NCI-H128 (cell line): ENCODE results near the gene FARSA.
"Not testable (repeated sequence)": the region's sequence is repeated elsewhere in the genome, so short reads cannot be mapped to it uniquely, and the experiment has no call there.

Experiments used
- DNase-seq: peaks from one replicate; lab custom pipeline; 2025; ENCODE audit not compliant: unreplicated experiment; lab: John Stamatoyannopoulos, UW

FARSA gene

DNA sequence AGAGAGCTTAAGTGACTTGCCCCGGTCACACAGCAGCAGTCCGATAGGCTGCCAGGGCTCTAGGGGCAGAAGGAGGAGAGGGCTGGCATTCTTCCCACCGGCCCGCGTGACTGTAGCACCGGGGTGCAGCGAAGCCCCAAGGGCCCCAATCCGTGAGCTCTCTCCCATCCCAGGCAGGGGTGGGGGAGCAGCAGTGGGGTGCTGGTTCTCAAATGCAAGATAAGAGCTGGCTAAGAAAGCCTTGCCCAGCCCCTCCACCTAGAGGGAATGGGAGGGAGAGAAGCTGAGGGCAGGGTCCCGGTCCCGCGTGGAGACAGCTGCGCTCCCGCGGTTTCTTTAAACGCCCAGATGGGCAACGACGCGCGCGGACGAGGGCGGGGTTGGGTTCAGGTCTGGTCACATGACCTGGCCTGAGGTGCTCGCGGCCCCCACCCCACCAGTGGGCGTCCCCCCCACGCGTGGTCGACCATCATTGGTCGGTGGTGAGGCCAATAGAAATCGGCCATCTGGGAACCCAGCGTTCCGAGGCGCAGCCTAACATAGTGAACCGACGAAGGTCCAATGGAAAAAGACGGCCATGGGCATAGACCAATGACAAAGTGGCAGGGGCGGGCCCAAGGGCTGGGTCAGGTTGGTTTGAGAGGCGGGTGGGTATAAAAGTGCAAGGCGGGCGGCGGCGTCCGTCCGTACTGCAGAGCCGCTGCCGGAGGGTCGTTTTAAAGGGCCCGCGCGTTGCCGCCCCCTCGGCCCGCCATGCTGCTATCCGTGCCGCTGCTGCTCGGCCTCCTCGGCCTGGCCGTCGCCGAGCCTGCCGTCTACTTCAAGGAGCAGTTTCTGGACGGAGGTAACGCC is 4.6 kb upstream of the FARSA start, which contains the start of gene CALR:
Gene CALR (plus strand): TSS at position 683 of the 852 bp plus-strand sequence. CDS start 71 bp downstream, at position 754.
- peak; percentile 98 for DNase-seq

DNA sequence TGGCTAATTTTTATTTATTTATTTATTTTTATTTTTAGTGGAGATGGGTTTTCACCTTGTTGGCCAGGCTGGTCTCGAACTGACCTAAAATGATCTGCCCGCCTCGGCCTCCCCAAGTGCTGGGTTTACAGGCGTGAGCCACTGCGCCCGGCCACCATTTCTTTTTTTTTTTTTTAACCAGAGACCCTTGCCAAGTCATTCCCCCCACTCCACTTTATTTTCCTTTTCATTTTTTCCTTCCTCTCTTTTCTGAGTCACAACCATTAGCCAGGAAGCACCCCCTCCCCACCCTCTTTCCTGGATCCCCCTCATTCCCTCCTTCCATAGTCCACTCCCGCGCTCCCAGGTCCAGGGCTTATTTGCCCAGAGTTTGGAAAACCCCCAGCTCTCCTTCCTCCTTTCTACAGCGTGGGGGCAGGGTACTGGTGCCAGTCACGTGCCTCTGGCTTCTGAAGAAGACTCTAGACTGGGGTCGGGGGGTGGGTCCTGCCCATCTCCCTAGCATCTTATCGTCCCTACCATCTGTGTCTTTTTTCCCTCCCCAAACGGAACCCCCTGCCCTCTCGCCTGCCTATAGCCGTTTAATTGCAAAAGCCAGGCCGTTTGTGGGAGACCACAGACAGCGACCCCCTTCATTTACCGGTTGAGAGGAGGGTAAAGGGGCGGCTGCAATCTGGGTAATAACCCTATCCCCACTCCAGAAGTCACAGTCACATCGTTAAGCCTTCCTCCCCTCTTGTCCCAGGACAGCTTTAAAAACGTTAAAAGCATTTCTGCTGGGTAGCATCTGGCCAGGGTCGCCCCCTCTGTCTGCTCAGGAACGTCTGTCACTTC is 3.8 kb upstream of the FARSA start:
- peak; percentile 27 for DNase-seq

GRCh38 chr19:12936582-12936981 is 3.1 kb upstream of the FARSA start:
- DNase-seq = no peak

GRCh38 chr19:12935071-12935470 is 1.6 kb upstream of the FARSA start:
- DNase-seq = no peak

DNA sequence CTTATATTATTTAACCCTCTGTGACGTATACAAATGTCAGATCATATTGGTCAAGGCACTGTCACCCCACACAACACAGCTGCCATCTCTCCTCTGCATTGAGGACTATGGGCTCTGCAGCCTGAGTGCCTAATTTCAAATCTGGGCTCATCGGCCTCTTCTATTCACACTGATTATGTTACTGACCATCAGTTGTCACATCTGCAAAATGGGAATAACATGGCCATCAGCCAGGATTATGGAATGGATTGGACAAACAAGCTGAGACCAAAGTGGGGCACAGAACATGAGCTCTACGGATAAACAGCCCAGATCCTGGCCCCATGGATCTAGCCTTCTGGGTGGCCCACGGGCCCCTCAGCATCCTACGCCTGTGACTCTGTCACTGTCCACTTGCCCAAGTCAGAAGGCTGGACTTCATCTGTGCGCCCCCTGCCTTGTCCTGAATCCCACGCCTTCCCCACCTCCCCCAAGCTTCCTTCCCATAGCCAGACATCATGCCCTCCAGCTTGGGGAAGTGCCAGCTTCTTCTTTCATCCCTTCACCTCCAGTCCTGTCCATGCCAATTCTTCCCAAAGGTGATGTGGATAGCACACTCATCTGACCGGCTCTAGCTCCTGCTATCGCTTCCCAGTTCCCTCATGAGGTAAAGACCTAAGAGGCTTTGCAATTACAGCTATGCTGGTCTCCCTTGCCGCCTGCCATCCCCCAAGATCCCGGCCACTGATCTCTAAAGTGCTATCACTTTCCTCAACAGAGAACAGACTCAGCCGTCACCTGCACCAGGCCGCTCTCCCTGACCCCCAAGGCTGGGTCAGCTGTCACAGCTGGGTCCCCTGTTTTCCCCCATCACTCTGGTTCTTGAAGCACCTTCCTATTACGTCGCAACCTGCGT is 872 bp downstream of the FARSA start:
- DNase-seq = no peak

GRCh38 chr19:12930002-12930645 is 3.4 kb downstream of the FARSA start:
- DNase-seq = no peak

GRCh38 chr19:12924621-12925310 is 8.7 kb downstream of the FARSA start:
- no peak for DNase-seq

- DNase-seq = no peak
Measured at GRCh38 chr19:12922959-12923358, 10.6 kb downstream of the FARSA start.

DNA sequence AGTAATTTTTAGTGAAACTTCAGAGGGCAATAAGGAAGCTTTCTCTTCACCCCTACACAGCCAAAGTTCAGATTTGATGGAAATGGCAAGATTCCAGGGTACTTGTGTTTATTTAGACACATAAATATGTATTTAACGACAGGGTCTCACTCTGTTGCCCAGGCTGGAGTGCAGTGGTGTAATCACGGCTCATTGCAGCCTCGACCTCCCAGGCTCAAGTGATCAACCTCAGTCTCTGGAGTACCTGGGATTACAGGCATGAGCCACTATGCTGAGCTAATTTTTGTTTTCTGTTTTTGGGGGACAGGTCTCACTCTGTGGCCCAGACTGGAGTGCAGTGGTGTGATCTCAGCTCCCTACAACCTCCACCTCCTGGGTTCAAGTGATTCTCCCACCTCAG is 12.5 kb downstream of the FARSA start:
- no peak for DNase-seq

- no peak for DNase-seq
Measured at GRCh38 chr19:12918253-12918652, 15.3 kb downstream of the FARSA start.

DNA sequence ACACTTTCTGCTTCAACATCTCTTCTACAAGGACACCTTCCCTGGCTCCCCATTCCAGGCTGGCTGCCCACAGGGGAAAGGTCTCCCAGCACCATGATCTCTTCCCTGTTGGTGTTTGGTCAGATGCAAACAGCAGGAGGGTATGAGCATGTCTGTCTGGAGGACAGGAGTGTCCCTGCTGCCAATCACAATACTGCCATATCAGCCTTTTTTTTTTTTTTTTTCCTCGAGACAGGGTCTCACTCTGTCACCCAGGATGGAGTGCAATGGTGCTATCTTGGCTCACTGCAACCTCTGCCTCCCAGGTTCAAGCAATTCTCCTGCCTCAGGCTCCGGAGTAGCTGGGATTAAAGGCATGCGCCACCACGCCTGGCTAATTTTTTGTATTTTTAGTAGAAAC is 17.7 kb downstream of the FARSA start:
- not testable (repeated sequence) for DNase-seq

- peak; percentile 53 for DNase-seq
Measured at GRCh38 chr19:12913851-12914690, 19.4 kb downstream of the FARSA start.

DNA sequence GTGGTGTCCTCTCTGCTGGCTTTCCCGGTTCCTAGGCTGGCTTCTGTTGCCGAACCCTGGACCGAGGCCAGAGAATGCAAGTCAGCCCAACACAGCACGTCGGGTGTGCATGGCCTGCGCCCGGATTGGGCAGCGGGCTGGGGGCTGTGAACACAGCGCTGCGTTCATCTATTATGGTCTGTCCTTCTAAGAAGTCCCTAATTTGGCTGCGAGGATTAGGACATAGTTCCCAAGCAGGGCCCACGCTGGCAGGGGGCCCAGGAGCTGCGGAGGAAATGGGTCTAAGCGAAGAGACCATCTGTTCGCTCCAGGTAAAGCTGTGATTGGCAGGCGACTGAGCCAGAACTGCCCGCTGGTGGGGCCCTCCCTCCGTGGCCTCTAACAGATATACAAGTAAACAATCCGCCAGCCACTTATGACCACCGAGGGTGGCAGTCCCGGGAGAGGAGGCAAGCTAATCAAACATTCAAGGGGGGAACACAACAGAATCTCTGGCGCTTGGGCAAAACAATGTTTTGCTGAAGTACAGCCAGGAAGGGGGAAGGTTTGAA is 20.4 kb downstream of the FARSA start:
- peak; percentile 96 for DNase-seq

- peak; percentile 74 for DNase-seq
Measured at GRCh38 chr19:12912571-12912970, 20.9 kb downstream of the FARSA start.

- no peak for DNase-seq
Measured at GRCh38 chr19:12907166-12907565, 26.3 kb downstream of the FARSA start.

- no peak for DNase-seq
Measured at GRCh38 chr19:12899891-12900518, 33.5 kb downstream of the FARSA start.

DNA sequence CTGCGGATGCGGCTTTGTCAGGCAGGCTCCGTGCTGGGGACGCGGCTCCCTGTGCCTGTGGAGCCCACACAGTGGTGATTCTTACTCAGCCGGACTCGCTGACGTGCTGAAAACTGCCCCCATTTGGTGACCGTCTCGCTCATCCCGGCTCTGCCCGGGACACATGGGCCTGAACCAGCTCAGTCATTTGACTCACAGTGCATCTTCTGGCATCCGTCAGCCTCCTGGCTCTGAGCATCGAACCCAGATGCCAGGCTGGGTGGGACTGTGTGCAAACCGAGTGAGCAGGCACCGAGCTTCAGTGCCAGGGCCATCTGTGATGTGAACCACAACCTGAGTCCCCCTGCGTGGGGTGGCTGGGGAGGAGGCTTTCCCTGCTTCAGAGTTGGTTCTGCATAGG is 37.1 kb downstream of the FARSA start:
- no peak for DNase-seq

- no peak for DNase-seq
Measured at GRCh38 chr19:12893582-12893981, 39.9 kb downstream of the FARSA start.
